GM12865 (cell line): ENCODE measurements around the gene CTDSP1.

Experiments
- DNase-seq: peaks from one replicate; pipeline ENCODE4 v3.0.0; 2010; ENCODE audit warnings: low read depth
- H3K4me3 ChIP-seq: 2 replicates; pipeline ENCODE4 v1.5.1; 2011; ENCODE audit warnings: mild to moderate bottlenecking, low read depth, low read length, control low read depth
- CTCF ChIP-seq: IDR thresholded peaks from 2 replicates; pipeline ENCODE4 v1.5.1; 2011; ENCODE audit warnings: low read length, control low read depth, low read depth, inconsistent platforms; ENCODE audit not compliant: insufficient read depth; ENCODE audit errors: missing control alignments

Gene CTDSP1

GRCh38 chr2:218382785-218383184 is 16.9 kb upstream of the CTDSP1 start:
- DNase-seq: no peak
- TF ChIP-seq CTCF: no peak
- H3K4me3 ChIP-seq: no peak overlapping the region

DNA sequence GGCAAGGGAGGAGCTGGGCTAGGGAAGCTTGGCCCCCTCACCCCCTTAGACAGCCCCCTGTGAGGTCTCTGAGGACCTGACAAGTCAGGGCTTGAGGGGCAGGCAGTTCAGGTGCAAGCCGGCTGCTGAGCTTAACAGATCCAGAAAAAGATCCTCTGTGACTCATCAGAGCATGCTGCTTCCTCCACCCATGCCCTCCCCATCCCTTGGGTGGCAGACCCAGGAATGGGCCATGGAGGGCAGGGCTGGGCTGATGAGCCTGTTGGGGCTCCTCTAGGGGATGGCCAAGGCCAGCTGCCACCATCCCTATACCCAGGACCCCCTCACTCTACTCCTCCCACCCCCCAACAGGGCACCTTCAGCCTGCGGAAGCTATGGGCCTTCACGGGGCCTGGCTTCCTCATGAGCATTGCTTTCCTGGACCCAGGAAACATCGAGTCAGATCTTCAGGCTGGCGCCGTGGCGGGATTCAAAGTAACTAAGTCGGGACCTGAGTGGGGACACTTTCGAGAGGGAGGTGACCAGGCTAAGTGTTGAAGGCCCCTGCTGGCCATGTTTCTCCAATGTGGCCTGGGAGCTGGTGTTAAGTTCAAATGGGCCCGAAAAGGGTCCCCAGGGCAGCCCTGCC is 15.7 kb upstream of the CTDSP1 start:
- no peak overlapping the region for H3K4me3 ChIP-seq
- DNase-seq: no peak
- no peak for TF ChIP-seq CTCF

GRCh38 chr2:218384975-218385374 is 14.7 kb upstream of the CTDSP1 start:
- no peak overlapping the region for H3K4me3 ChIP-seq
- DNase-seq: no peak
- TF ChIP-seq CTCF: no peak

GRCh38 chr2:218386505-218387368 is 12.9 kb upstream of the CTDSP1 start:
- TF ChIP-seq CTCF: no peak
- DNase-seq: no peak
- H3K4me3 ChIP-seq: no peak overlapping the region

- no peak overlapping the region for H3K4me3 ChIP-seq
- no peak for TF ChIP-seq CTCF
- DNase-seq: no peak
These were observed 12.1 kb upstream of the CTDSP1 start for GRCh38 chr2:218387369-218388194.

- DNase-seq: no peak
- no peak for TF ChIP-seq CTCF
- H3K4me3 ChIP-seq: no peak overlapping the region
These were observed 10.1 kb upstream of the CTDSP1 start for GRCh38 chr2:218389333-218390150.
